Endothelial cell of umbilical vein (primary cell): ENCODE measurements around the gene NDST3. TPM values are rescaled to one million over a fixed set of nuclear protein-coding genes. Genes with fewer than 3 reads are reported as not detected.

Source experiments
- BruUV-seq: library from RNA; stranded (reverse); fragments of 400-500 nt; replicated peaks from 2 replicates; lab custom pipeline; 2021; lab: Mats Ljungman, UMichigan
- CTCF ChIA-PET: fragments of 300-600, 350-600 bp; sonication (Branson Sonifier 250); formaldehyde crosslinking; loops from one replicate; lab custom pipeline; 2021; ENCODE audit warnings: antibody characterized with exemption, inconsistent platforms; lab: Charles Lee
- POLR2A ChIA-PET: fragments of 300-600, 350-600 bp; sonication (Branson Sonifier 250); formaldehyde crosslinking; loops from one replicate; lab custom pipeline; 2021; ENCODE audit warnings: antibody characterized with exemption, inconsistent platforms; lab: Charles Lee
- DNase-seq: peaks from one replicate; pipeline ENCODE4 v3.0.0-alpha.2; 2011; ENCODE audit warnings: low read depth, low spot score
- FAIRE-seq: peaks from 2 replicates; lab custom pipeline; 2011; peaks lifted over from hg19 to GRCh38; lab: Jason Lieb, UNC
- H2AFZ ChIP-seq: 2 replicates; pipeline ENCODE4 v1.6.0; 2012; ENCODE audit warnings: low read depth, low read length, control low read depth, inconsistent platforms
- H3K27ac ChIP-seq: 2 replicates; pipeline ENCODE4 v1.5.1; 2011; ENCODE audit warnings: low read depth, mild to moderate bottlenecking, control low read depth, low read length, moderate library complexity; ENCODE audit not compliant: insufficient read depth
- H3K27me3 ChIP-seq, 2 experiments: 2 replicates each; pipeline versions ENCODE4 v1.6.0 to v1.6.1; 2011; ENCODE audit warnings: low read length in 2 of 2, mixed read lengths in 1 of 2; ENCODE audit not compliant: control insufficient read depth in 2 of 2, insufficient read depth in 2 of 2
- H3K36me3 ChIP-seq, 2 experiments: 2 replicates in 1 of 2; 3 replicates in 1 of 2; pipeline ENCODE4 v1.5.1; 2011; ENCODE audit warnings: low read length in 2 of 2, mild to moderate bottlenecking in 1 of 2, moderate library complexity in 1 of 2; ENCODE audit not compliant: control insufficient read depth in 2 of 2, insufficient read depth in 2 of 2; ENCODE audit errors: extremely low read depth in 1 of 2
- H3K4me1 ChIP-seq: 3 replicates; pipeline ENCODE4 v1.5.1; 2011; ENCODE audit warnings: mild to moderate bottlenecking, low read length; ENCODE audit not compliant: control insufficient read depth, insufficient read depth; ENCODE audit errors: extremely low read depth
- H3K4me2 ChIP-seq: 2 replicates; pipeline ENCODE4 v1.6.1; 2011; ENCODE audit warnings: low read length, control low read depth, mixed read lengths; ENCODE audit not compliant: insufficient read depth
- H3K4me3 ChIP-seq, 3 experiments: fragments of 200-600 bp in 1 of 3; sonication (generic), shearing (Covaris generic) in 1 of 3; replicated peaks in 1 of 3; 2 replicates each; pipeline ENCODE4 v1.5.1; 2011 to 2016; ENCODE audit warnings: control low read depth in 3 of 3, low read length in 3 of 3, mild to moderate bottlenecking in 2 of 3, inconsistent platforms in 1 of 3, low read depth in 1 of 3, moderate library complexity in 1 of 3; ENCODE audit not compliant: insufficient read depth in 1 of 3
- H3K79me2 ChIP-seq: 2 replicates; pipeline ENCODE4 v1.6.0; 2012; ENCODE audit warnings: low read length, inconsistent platforms; ENCODE audit not compliant: control insufficient read depth, insufficient read depth
- H3K9ac ChIP-seq: replicated peaks from 2 replicates; pipeline ENCODE3; 2011; ENCODE audit warnings: low read length, control low read depth; ENCODE audit not compliant: insufficient read depth; ENCODE audit errors: extremely low read depth
- H3K9me1 ChIP-seq: replicated peaks from 3 replicates; pipeline ENCODE4 v1.6.0; 2011; ENCODE audit warnings: mild to moderate bottlenecking, low read length; ENCODE audit not compliant: control insufficient read depth, insufficient read depth; ENCODE audit errors: extremely low read depth
- H3K9me3 ChIP-seq: replicated peaks from 2 replicates; pipeline ENCODE4 v1.5.1; 2012; ENCODE audit warnings: low read length, inconsistent platforms; ENCODE audit not compliant: control insufficient read depth, insufficient read depth
- H4K20me1 ChIP-seq: replicated peaks from 2 replicates; pipeline ENCODE3; 2011; ENCODE audit warnings: mild to moderate bottlenecking, low read length; ENCODE audit not compliant: control insufficient read depth, insufficient read depth; ENCODE audit errors: extremely low read depth
- CTCF ChIP-seq, 2 donors: IDR thresholded peaks; 1 replicate in 1 of 2; 2 replicates in 1 of 2; pipeline ENCODE4 v1.5.1; 2011; ENCODE audit warnings: low read length in 2 of 2, mild to moderate bottlenecking in 2 of 2, moderate library complexity in 2 of 2, control low read depth in 1 of 2, inconsistent platforms in 1 of 2, low read depth in 1 of 2; ENCODE audit not compliant: insufficient read depth in 1 of 2; ENCODE audit errors: extremely low read depth in 1 of 2
- EZH2 ChIP-seq: IDR thresholded peaks from 2 replicates; pipeline ENCODE4 v1.6.1; 2012; ENCODE audit warnings: borderline replicate concordance, low read depth, mild to moderate bottlenecking, moderate library complexity, low read length, inconsistent platforms; ENCODE audit not compliant: severe bottlenecking
- FOS ChIP-seq: IDR thresholded peaks from 2 replicates; pipeline ENCODE4 v1.6.1; 2011; ENCODE audit warnings: mild to moderate bottlenecking, low read length, moderate library complexity, borderline replicate concordance; ENCODE audit not compliant: insufficient read depth
- GATA2 ChIP-seq: IDR thresholded peaks from 2 replicates; pipeline ENCODE4 v1.7.0; 2011; ENCODE audit warnings: low read depth, mild to moderate bottlenecking, moderate library complexity, mixed read lengths, low read length; ENCODE audit not compliant: insufficient read length, insufficient read depth
- JUN ChIP-seq: IDR thresholded peaks from 2 replicates; pipeline ENCODE4 v1.6.1; 2011; ENCODE audit warnings: borderline replicate concordance, low read depth; ENCODE audit not compliant: insufficient read length, insufficient read depth
- MAX ChIP-seq: IDR thresholded peaks from 2 replicates; pipeline ENCODE4 v1.6.1; 2011; ENCODE audit not compliant: insufficient read depth, insufficient read length
- MYC ChIP-seq: IDR thresholded peaks from one replicate; pipeline ENCODE4 v1.6.1; 2011; ENCODE audit warnings: mild to moderate bottlenecking, low read depth, low read length
- POLR2A ChIP-seq: IDR thresholded peaks from 2 replicates; pipeline ENCODE4 v1.6.1; 2012; ENCODE audit warnings: low read depth, mild to moderate bottlenecking, control low read depth, low read length
- POLR2AphosphoS5 ChIP-seq: IDR thresholded peaks from 2 replicates; pipeline ENCODE4 v1.6.1; 2012; ENCODE audit warnings: low read depth, mild to moderate bottlenecking, control low read depth, low read length, moderate library complexity; ENCODE audit not compliant: insufficient read depth
- dilution Hi-C: fragments of 300-500 bp; cut with MboI; formaldehyde crosslinking; loops from one replicate; pipeline ENCODE4 v1.15.0; 2019; ENCODE audit warnings: low sequenced_read_pairs; ENCODE audit not compliant: extremely low pct_ligation_motif_present
- intact Hi-C: fragments of 100-400 bp; cut with micrococcal nuclease; formaldehyde crosslinking; loops from one replicate; pipeline ENCODE4 v1.10.0; 2022
- polyA plus RNA-seq, 4 experiments: library from polyadenylated mRNA; depleted of rRNA in 3 of 4; stranded (reverse) in 3 of 4; unstranded in 1 of 4; fragments of >200 nt; gene quantifications; 2 replicates each; pipeline versions ENCODE4 v1.2.1 to v1.2.3, GENCODE V29; 2011 to 2012; ENCODE audit warnings: missing spikeins in 1 of 4
- total RNA-seq: library from RNA; stranded (reverse); gene quantifications from 2 replicates; pipeline ENCODE4 v1.2.3, GENCODE V29; 2021

Gene NDST3
- total and polyA plus RNA-seq, 2 donors (not counting 3 experiments of a cell fraction or from before 2014, with no cell fraction given), result 0.04 TPM; not detected in 1

GRCh38 chr4:118058955-118059354 lies 24.7 kb downstream of the NDST3 start:
- Histone ChIP-seq H3K9me1 (no peaks in the 10 kb centered on the region), H3K4me2 (no peak overlapping the region), H4K20me1 (no peaks in the 10 kb centered on the region), H3K79me2 (no peaks in the 10 kb centered on the region), H3K9ac (no peak overlapping the region), H3K27me3 (no peaks in the 10 kb centered on the region), H2AFZ (no peak overlapping the region), H3K27ac (no peak overlapping the region), H3K4me3 (no peak overlapping the region), H3K36me3 (no peaks in the 10 kb centered on the region), H3K4me1 (no peaks in the 10 kb centered on the region), H3K9me3 (no peaks in the 10 kb centered on the region)
- TF ChIP-seq FOS (no peak), MAX (no peak), CTCF (IDR thresholded peaks at IDR 0.05; ENCODE audit: extremely low read depth in 1 of 2, insufficient read depth in 1 of 2, low read depth in 1 of 2, low read length in 2 of 2) (no peak), EZH2 (no peak), POLR2AphosphoS5 (no peak), POLR2A (no peak), MYC (no peak), JUN (no peak), GATA2 (no peak)
- no TSS peak for BruUV-seq
- ChIA-PET POLR2A (no interaction called here), CTCF (no interaction called here)
- intact Hi-C loops (no loop called here), dilution Hi-C loops (no loop called here)
- DNase-seq, result no peak
- FAIRE-seq, result no peak
